Activated CD4-positive, alpha-beta T cell treated with anti-CD3 and anti-CD28 coated beads, Interleukin-2, amount 50 U/mL, for 24 hours (primary cell): Measurements from ENCODE around the gene VPS37B.
"Not testable (repeated sequence)": the region's sequence is repeated elsewhere in the genome, so short reads cannot be mapped to it uniquely, and the experiment has no call there.

Experiments used
- DNase-seq, 2 donors: peaks; one replicate each; pipeline ENCODE4 v3.0.0-alpha.2; 2020; ENCODE audit warnings: low read depth in 1 of 2, low spot score in 1 of 2

The VPS37B gene

DNA sequence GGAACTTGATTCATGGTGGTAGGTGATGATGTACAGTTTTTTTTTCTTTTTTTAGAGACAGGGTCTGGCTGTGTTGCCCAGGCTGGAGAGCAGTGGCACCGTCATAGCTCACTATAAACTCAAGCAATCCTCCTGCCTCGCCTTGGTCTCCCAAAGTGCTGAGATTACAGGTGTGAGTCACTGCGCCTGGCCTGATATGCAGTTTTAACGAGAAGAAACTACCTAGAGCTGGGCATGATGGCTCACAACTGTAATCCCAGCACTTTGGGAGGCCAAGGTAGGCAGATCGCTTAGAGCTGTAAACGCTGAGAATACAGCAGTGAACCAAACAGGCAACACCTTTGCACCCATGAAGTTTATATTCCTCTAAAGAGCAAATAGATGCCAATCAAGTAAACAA is 13.0 kb upstream of the VPS37B start:
- no peak for DNase-seq

DNA sequence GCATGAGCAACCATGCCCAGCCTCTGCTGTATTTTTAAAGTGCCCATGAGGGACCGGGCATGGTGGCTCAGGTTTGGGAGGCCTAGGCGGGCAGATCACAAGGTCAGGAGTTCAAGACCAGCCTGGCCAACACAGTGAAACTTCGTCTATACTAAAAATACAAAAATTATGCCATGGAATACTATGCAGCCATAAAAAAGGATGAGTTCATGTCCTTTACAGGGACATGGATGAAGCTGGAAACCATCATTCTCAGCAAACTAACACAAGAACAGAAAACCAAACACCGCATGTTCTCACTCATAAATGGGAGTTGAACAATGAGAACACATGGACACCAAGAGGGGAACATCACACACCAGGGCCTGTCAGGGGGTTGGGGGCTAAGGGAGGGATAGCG is 9.3 kb upstream of the VPS37B start:
- DNase-seq = not testable (repeated sequence)

DNA sequence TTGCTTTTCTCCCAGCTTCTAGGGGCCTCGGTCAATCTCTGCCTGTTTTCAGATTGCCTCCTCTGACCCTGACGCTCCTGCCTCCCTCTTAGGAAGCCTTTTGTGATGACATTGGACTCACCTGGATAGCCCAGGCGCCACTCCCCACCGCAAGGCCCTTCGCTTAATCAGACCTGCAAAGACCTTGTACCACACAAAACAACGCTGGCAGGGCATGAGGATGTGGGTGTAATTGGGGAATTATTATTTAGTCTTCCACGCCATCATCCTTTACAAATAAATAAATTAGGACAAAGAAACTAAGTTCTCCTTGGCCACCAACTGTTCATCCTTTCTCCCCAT is 7.7 kb upstream of the VPS37B start:
- DNase-seq = no peak

DNA sequence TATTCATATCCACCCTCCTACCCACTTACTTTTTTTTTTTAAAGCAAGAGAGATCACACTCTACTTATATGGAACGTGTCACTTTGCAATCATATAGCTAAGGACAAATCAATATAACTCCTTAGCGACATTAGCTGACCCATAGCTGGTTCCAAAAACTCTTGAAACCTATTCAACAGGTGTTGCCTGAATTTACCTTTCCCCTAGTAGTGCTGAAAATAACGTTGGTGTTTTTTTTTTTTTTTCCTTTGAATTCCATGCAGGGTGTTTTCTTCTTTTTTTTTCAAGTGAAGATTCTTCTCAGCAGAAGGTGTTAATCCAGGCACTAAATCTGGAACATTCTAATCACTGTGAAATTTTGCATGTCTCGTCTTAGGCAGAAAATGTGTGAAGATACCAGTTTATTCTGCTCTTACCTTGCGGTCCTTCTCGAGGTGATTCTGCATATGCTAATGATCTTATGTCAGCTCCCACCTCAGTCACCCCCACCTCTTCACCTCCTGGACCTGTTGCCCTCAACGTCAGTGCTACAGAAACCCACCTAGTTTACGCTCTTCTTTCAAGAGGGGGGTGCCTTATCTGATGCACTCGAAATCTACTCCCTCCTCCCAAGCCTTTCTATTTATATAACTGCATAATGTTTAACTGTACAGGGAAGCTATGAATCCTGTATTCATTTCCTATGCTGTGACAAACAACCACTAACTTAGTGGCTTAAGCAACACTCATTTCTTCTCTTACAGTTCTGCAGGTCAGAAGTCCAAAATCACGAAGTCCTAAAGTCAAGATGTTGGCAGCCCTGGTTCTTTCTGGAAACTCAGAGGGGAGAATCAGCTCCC is 7.1 kb upstream of the VPS37B start:
- no peak for DNase-seq

DNA sequence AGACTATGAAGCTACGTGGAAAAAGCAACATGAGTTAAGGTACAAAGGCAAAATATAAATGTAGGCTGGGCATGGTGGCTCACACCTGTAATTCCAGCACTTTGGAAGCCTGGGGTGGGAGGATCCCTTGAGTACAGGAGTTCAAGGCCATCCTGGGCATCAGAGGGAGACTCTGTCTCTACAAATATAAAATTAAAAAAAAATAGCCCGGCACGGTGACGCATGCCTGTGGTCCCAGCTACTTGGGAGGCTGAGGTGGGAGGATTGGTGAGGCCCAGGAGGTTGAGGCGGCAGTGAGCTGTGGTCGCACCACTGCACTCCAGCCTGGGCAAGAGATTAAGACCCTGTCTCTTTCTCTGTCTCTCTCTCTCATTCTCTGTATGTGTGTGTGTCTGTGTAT is 4.0 kb upstream of the VPS37B start:
- DNase-seq = no peak

DNA sequence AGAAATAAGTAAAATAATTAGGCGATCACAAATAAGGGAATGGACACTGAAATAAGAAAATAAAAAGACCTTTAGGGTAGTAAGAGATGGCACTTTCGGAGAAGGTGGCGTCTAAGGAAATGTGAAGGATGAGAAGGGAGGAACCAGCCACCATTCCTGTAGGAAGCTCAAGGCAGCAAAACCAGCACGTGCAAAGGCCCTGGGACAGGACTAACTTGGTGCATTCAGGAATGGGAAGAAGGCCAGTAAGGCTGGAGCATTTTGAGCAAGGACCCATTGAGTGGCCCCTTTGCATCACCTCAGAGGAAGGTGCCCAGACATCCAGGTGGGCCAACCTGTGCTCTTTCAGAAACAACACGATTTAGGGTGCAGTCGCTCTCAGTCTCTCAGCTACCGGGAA is 738 bp upstream of the VPS37B start:
- no peak for DNase-seq

DNA sequence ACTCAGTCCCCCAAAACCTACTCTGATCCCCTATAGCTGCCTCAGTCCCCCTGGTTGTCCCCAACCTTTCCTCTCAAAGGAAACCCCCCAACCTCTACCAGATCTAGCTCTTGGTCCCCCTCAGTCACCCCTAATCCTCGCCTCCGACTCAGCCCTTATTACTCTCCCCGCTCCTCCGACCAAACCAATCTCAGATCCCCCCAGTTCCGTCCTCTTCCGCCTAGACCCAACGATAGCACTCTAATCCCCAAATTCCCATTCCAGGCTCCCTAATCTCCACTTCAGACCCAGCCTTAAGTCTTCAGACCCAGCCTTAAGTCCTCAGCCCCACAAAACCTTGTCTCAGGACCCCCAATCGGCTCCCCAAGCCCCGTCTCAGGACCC is 612 bp downstream of the VPS37B start:
- DNase-seq = no peak

DNA sequence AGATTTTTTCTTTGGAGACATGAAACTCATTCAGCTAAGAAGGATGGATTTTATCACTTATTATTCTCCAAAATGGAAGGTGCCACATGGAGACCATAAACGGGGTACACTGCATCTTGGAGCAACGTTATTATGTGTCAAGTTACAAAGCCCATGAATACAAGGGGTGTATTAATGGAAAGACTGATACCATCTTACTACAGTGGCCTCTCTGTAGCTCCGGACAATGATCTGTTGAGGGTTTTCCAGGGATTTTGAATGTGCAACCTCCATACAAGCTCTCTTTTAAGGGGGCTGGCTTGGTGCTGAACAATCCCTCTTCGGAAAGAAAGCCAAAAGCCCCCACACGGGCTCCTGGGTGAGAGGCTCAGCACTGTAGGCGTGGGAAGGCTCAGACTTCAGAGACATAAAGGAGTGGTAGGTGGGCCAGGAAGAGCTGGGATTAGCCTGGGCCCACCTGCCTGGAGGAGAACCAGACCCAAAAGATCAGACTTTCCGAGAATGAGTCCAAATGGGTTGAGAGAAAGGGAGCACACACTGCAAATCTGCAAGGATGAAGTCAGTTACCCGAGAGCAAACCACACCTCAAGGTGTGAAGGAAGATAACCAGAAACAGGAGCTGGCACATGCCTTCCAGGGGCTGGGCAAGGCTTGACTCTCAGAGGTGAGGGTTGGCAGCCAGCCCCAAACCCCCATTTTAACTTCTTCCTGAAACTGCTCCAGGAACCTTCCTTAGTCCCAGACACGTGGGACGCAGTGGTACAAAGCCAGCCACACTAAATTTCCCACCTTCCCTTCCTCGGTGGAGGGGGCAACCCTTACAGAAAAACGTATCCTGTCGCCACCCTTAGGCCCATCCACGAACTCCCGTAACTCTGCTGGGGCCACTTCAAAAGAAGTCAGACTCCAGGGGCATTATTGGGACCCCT is 1.5 kb downstream of the VPS37B start:
- DNase-seq = no peak

DNA sequence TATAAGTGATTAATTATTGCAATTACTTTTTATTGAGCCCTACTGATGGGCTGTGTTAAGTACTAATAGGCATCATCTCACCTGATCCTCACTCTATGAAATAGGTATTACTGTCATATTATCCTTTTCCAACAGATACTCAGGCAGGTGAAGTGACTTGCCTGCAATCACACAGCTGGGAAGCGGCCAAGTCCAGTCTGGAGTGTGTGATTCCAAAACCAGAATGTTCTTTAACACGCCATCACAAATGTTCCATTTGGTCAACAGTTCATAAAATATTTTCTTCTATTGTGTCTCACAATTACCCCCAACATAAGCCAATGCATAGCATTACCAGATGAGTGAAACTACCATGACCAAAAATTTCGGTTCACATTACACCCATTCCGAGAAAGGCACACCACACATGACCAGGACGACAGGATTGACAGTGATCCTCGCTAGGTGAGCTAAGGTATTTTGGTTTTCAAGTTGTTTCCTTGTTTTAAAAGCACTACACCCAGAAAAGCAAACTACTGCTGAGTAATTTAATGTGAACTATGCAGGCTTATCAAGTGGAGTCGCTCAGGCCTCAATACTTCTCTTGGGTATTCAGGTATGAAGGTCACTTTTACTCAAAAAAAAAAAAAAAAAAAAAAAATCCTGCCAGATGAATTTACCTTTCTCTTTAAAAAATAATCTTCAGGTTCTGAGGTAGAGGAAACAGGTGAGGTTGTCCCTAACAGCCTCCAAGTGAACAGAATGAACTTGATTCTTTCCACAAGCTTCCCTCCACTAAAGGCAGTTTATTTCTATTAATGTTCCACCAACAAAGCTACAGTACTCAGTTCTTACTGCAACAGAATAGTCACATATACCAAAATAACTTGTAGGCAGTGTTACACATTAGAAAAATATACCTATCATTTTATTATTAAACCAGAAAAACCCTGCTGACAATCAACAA is 2.4 kb downstream of the VPS37B start:
- DNase-seq = no peak

DNA sequence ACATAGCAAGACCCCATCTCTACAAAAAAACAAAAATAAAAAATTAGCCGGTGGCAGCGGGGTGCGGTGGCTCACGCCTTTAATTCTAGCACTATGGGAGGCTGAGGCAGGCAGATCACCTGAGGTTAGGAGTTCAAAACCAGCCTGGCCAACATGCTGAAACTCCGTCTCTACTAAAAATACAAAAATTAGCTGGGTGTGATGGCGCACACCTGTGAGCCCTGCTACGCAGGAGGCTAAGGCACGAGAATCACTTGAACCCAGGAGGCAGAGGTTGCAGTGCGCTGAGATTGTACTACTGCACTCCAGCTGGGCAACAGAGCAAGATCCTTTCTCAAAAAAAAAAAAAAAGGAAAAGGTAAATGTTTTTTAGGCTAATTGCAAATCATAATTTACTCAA is 3.2 kb downstream of the VPS37B start:
- not testable (repeated sequence) for DNase-seq

DNA sequence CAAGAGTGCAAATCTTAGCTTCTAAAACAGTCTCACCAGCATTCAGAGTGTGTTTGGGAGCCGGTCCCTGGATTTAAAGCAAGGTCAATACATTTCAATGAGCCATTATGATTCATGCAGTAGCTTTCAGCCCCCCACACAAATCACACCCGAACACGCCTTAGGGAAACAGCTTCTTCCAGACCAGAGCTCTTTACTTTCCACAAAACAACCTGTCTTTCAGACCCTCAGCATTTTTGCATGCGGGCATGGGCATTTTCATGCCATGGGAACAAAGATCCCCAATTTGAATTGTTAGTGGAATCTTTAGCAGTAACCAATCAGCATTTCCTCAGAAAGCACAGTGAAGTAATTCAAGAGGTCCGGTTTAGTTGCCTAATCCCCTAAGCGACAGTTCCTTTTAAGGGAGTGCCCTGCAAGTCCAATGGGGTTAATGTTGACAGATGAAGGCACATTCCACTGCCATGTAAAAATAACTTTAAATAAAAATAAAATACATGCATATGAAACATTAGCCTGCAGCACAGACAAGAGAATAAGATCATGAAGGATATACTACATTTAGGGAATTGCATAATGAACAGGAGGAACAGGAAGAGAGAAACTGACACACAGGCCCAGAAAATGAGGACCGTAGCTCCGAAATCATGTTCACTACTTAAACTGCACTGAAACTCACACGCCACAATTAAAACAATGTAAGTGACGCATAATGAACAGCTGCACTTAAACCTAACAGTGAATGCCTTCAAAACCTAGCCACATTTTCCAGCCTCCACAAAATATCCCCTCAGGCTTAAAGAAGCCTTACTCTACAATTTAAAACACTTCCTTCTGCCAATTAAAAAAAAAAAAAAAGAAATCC is 4.0 kb downstream of the VPS37B start:
- no peak for DNase-seq

DNA sequence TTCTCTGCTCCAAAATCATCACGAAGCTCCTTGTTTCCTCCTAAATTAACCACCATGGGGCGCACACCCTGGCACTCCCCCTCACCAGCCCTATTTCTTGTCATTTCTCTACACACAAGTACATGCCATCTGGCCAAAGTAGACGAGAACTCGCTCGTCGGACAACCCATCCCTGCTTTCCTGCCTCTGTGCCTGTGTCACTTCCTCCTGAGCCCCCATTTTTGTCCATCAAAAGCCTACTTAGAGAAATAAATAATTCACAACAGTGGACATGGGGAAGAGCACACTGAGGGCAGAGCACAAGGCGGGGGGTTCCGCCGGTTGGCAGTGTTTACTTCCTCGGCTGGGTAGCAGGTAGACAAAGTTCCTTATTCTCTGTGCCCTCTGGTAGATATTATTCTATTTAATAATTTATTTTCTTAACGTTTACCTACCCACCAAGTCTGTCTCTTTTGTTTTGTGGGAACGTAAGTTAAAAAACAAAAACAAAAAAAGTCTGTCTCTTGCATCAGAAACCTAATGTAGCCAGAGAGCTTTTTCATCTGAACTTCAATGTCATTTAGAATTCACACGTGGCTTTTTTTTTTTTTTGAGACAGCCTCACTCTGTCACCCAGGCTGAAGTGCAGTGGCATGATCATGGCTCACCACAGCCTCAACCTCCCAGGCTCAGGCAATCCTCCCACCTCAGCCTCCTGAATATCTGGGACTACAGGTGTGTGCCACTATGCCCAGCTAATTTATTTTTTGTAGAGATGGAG is 6.0 kb downstream of the VPS37B start:
- DNase-seq = no peak

DNA sequence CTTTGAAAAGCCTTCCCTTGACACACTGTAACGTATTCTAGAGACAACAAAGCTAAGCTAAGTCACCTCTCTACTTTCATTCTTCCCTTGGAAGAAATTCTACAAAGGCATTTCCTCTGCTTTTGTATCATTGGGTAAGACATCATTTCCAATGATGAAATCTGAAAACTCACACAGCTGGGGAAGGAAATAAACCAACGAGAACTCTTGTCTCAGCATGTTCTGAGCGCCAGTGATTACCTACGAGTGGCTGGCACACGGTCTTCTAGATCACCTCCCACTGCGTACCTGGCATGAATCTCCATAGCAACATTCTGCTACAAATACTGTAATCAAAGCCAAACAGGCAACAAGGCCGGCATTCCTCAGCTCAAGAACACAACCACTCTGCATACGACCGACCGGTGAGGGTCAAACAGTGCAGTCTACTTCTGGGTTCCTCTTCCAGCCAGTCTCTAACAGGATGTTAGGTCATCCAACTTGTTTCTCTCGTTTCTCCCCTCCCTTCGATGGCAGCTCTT is 7.6 kb downstream of the VPS37B start:
- no peak for DNase-seq

DNA sequence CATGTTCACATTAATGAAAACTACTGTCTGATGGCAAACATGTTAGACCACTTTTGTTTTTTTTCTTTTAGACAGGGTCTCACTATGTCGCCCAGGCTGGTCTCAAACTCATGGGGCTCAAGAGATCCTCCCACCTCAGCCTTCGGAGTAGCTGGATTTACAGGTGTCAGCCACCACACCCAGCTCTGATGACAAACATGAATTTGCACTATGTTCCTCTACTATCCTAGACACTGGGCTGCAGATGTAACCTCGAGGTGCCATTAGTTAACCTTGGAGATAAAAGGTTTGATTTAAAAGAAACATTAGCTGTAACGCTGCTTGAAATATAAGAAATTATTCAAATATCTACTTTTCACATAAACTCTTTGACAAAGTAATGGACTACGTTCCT is 8.1 kb downstream of the VPS37B start:
- DNase-seq = no peak

DNA sequence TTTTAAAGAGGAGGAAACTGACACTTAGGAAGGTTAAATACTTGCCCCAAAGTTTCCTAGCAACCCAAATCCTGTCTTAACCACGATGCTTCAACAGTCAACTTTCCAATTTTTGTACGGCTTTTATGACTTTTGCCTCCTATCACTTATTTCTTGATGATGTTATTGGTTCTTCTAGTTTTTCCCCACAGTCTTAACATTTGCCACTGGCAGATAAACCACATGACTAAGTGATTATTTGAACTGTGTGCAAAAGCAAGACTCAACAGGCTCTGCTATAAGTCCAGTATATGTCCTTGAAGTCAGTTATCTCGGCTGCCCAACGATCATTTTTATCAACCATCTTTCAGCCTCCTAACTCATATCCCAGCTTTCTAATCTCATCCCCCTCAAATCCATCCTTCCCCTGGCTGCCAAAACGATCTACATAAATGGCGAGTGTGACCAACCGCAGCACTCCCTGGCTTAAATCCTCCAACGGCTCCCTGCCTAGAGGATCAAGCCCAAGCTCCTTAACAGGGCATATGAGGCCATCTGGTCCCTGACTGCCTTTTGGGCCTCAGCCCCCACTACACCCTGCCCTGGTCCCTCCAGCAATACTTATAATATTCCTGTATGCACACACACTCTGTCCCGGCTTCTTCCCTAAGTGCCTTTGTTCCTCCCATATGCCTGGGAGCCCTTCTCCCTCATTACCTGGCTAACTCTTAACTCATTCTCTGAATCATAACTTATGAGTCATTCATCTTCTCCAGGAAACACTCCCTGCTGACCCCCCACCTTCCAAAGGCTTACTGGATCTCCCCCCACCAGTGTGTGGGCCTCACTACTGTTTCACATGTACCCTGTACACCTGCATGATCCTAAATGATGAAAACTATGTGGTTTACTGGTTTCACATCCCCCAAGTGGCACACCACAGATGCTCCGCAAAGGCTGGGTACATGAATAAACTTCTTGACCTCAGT is 8.8 kb downstream of the VPS37B start:
- no peak for DNase-seq

DNA sequence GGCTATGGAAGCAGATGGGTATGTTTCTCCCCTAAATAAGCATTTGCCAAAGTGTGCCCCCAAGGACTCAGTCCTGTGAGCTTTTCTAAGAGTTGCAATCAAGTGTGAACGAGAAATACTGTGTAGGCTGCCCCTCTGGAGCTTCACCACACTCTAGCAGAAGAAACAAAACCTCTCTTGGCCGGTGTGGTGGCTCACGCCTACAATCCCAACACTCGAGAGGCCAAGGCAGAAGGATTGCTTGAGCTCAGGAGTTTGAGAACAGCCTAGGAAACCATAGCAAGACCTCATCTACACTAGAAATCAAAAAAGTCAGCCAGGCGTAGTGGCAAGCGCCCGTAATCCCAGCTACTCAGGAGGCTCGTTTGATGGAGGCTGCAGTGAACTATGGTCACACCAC is 9.8 kb downstream of the VPS37B start:
- DNase-seq = no peak

DNA sequence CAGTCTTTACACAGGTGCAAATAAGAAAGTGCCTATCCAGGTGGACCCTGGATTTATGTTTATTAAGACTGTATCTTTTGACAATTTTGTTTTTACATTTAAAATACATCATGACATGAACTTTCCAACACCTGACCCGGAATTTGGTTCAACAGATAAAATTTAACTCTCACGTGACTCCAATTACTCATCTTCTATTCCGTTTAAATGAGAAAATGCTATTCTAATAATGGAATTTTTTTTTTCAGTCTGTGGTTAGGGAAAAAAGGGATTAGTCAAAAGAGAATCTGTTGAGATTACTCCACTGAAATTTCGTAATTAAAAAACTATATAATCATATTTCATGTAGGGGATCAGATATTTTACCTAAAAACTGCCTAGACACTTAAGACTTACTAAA is 11.1 kb downstream of the VPS37B start:
- no peak for DNase-seq

DNA sequence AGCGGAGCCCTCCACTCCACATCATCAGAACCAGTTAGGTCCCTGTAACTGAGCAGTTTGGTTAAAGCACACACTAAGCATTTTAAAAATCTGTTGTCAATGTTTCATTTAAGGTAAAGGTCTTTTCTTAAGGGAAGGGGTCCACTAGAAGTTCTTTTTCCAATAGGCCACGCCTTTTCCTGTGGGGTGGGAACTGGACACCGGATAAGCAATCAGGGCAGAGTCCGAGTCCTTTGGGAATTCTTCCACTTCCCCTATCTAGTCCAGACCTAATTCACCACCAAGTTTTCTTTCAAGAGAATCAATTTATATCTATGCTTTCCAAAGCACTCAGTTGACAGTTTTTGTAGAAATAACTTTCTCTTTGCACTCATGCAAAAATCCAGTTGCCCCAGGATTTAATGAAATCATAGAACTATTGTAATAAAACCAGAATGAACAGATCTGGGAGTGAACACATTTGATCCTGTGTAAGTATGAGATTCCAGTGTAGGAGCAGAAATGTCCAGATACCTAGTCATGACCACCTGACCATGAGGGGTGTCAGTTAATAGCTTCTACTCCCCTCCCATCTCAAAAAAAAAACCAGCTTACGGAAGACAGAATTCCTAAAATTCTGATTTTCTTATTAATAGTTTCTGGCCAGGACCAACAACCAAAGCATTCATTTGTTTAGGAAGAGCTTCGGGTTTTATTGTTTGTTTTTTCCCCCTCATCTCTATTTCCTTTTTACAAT is 11.7 kb downstream of the VPS37B start:
- no peak for DNase-seq
